ENCODE results near the gene TLL1.

TLL1 gene

GRCh38 chr4:165855191-165855590, 17.8 kb upstream of the TLL1 start:
- Histone ChIP-seq H2AFZ (no peak overlapping the region), H3K79me2 (no peaks in the 10 kb centered on the region), H3K4me2 (ENCODE audit: low read length) (no peak overlapping the region), H3K4me3 (ENCODE audit: low read depth, low read length) (no peak overlapping the region), H3K27ac (no peak overlapping the region), H3K27me3 (ENCODE audit: control insufficient read depth, insufficient read depth, low read length) (no peaks in the 10 kb centered on the region), H3K36me3 (ENCODE audit: control insufficient read depth, insufficient read depth, low read length) (no peaks in the 10 kb centered on the region), H3K4me1 (no peaks in the 10 kb centered on the region), H3K9me3 (ENCODE audit: control insufficient read depth, low read length) (no peaks in the 10 kb centered on the region), H3K9ac (no peak overlapping the region)
- TF ChIP-seq, protein P1, sequence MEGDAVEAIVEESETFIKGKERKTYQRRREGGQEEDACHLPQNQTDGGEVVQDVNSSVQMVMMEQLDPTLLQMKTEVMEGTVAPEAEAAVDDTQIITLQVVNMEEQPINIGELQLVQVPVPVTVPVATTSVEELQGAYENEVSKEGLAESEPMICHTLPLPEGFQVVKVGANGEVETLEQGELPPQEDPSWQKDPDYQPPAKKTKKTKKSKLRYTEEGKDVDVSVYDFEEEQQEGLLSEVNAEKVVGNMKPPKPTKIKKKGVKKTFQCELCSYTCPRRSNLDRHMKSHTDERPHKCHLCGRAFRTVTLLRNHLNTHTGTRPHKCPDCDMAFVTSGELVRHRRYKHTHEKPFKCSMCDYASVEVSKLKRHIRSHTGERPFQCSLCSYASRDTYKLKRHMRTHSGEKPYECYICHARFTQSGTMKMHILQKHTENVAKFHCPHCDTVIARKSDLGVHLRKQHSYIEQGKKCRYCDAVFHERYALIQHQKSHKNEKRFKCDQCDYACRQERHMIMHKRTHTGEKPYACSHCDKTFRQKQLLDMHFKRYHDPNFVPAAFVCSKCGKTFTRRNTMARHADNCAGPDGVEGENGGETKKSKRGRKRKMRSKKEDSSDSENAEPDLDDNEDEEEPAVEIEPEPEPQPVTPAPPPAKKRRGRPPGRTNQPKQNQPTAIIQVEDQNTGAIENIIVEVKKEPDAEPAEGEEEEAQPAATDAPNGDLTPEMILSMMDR (IDR thresholded peaks at IDR 0.05) = no peak

- H3K79me2 ChIP-seq = no peaks in the 10 kb centered on the region
- H3K4me2 ChIP-seq (ENCODE audit: low read length) = no peak overlapping the region
- no peaks in the 10 kb centered on the region for H3K9me3 ChIP-seq (ENCODE audit: control insufficient read depth, low read length)
- H3K9ac ChIP-seq = no peak overlapping the region
- no peaks in the 10 kb centered on the region for H3K4me1 ChIP-seq
- TF ChIP-seq, protein P1 (IDR thresholded peaks at IDR 0.05) = no peak
- H3K36me3 ChIP-seq (ENCODE audit: control insufficient read depth, insufficient read depth, low read length) = no peaks in the 10 kb centered on the region
- H3K4me3 ChIP-seq (ENCODE audit: low read depth, low read length) = no peak overlapping the region
- H3K27ac ChIP-seq = no peak overlapping the region
- no peak overlapping the region for H2AFZ ChIP-seq
- H3K27me3 ChIP-seq (ENCODE audit: control insufficient read depth, insufficient read depth, low read length) = no peaks in the 10 kb centered on the region
Observed at GRCh38 chr4:165861363-165861762, 11.7 kb upstream of the TLL1 start.

GRCh38 chr4:165864271-165864670, 8.8 kb upstream of the TLL1 start:
- TF ChIP-seq, protein P1 (IDR thresholded peaks at IDR 0.05) = no peak
- Histone ChIP-seq H3K4me2 (ENCODE audit: low read length) (no peak overlapping the region), H3K4me3 (ENCODE audit: low read depth, low read length) (no peak overlapping the region), H2AFZ (no peak overlapping the region), H3K36me3 (ENCODE audit: control insufficient read depth, insufficient read depth, low read length) (no peaks in the 10 kb centered on the region), H3K27ac (no peak overlapping the region), H3K27me3 (ENCODE audit: control insufficient read depth, insufficient read depth, low read length) (no peaks in the 10 kb centered on the region), H3K4me1 (no peaks in the 10 kb centered on the region), H3K9ac (no peak overlapping the region), H3K9me3 (ENCODE audit: control insufficient read depth, low read length) (no peaks in the 10 kb centered on the region), H3K79me2 (no peaks in the 10 kb centered on the region)

DNA sequence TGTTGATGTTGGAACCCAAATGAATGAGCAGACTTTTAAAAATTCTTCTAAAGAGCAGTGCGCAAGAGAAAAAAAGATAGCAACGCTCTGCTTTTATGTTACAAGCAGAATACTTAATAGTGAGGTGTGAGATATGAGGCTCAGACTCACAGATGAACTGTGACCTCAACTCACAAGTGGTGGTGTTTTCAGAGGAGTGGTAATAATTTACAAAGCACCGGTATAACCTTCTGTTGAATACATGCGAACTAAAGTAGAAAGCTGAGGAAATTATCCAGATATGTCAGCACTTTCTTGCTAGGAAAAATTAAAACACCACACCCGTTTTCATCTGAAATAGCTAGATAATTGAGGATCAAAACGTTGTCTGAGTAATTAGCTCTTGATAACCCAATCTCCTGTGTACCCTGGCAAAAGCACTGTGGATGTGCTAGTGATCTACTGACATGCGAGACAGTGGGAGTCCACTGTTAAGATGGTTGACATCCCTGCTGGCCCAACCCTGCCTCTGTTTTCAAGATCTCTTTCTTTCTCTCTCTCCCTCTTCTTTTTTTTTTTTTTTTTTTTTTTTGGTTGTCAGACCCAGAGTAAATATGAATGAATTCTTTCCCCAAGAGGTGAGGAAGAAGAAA, 6.9 kb upstream of the TLL1 start:
- Histone ChIP-seq H3K79me2 (no peaks in the 10 kb centered on the region), H3K4me1 (no peaks in the 10 kb centered on the region), H3K9ac (no peak overlapping the region), H3K27me3 (ENCODE audit: control insufficient read depth, insufficient read depth, low read length) (no peaks in the 10 kb centered on the region), H3K9me3 (ENCODE audit: control insufficient read depth, low read length) (no peaks in the 10 kb centered on the region), H3K36me3 (ENCODE audit: control insufficient read depth, insufficient read depth, low read length) (no peaks in the 10 kb centered on the region), H3K4me3 (ENCODE audit: low read depth, low read length) (no peak overlapping the region), H2AFZ (no peak overlapping the region), H3K27ac (no peak overlapping the region), H3K4me2 (ENCODE audit: low read length) (no peak overlapping the region)
- TF ChIP-seq, protein P1 (IDR thresholded peaks at IDR 0.05) = no peak

DNA sequence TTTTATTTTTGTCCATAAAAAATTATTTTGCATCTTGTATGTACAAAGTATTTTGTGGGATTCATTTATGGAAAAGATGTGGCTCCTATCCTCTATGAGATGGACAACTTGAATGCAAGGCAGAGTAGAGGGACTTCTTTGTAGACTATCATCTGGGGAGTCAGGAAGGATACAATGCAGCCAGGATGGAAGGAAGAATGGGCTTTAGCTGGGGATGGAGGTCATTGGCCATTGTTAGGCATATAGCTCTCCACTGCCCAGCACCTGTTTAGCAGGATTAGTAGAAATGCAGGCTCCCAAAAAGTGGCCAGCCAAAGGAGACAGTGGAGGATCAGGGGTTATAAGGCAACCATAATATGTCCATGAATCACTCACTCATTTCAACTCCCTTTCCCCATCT, 5.1 kb upstream of the TLL1 start:
- H3K9me3 ChIP-seq (ENCODE audit: control insufficient read depth, low read length) = no peaks in the 10 kb centered on the region
- no peak overlapping the region for H3K9ac ChIP-seq
- H3K4me2 ChIP-seq (ENCODE audit: low read length) = no peak overlapping the region
- H3K79me2 ChIP-seq = no peaks in the 10 kb centered on the region
- no peaks in the 10 kb centered on the region for H3K36me3 ChIP-seq (ENCODE audit: control insufficient read depth, insufficient read depth, low read length)
- TF ChIP-seq, protein P1 (IDR thresholded peaks at IDR 0.05) = no peak
- H2AFZ ChIP-seq = no peak overlapping the region
- no peaks in the 10 kb centered on the region for H3K27me3 ChIP-seq (ENCODE audit: control insufficient read depth, insufficient read depth, low read length)
- H3K4me3 ChIP-seq (ENCODE audit: low read depth, low read length) = no peak overlapping the region
- no peak overlapping the region for H3K27ac ChIP-seq
- H3K4me1 ChIP-seq = no peaks in the 10 kb centered on the region
